ENCODE data around the gene HMCES.

The HMCES gene, protein sequence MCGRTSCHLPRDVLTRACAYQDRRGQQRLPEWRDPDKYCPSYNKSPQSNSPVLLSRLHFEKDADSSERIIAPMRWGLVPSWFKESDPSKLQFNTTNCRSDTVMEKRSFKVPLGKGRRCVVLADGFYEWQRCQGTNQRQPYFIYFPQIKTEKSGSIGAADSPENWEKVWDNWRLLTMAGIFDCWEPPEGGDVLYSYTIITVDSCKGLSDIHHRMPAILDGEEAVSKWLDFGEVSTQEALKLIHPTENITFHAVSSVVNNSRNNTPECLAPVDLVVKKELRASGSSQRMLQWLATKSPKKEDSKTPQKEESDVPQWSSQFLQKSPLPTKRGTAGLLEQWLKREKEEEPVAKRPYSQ

DNA sequence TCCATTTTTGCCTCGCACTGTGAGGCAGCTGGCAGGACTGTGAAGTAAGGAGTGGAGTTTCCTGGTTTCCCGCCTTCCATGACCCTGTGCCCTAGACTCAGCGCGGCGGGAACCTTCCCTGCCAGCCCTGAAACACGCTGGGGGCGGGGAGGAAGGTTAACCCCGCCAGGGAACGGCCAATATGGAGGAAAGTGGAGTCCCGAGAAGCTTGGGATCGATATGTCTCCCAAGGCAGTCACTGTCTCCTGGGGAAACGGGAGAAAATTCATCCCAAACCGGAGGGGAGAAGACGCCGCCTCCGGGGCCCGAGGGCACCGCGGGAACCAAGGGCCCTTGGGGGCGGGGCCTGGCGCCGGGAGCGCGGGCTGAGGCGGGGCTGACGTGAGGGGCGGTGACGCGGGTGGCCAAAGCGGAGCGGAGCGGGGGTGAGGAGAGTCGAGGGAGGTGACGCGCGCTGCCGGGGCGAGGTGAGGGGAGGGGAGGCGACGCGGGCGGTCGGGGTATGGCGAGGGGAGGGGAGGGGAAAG is at the start of gene HMCES:
Gene HMCES (plus strand): TSS at position 432 of the 527 bp plus-strand sequence. CDS start 863 bp downstream, outside the sequence.
- DNase-seq = peak; percentile 77

DNA sequence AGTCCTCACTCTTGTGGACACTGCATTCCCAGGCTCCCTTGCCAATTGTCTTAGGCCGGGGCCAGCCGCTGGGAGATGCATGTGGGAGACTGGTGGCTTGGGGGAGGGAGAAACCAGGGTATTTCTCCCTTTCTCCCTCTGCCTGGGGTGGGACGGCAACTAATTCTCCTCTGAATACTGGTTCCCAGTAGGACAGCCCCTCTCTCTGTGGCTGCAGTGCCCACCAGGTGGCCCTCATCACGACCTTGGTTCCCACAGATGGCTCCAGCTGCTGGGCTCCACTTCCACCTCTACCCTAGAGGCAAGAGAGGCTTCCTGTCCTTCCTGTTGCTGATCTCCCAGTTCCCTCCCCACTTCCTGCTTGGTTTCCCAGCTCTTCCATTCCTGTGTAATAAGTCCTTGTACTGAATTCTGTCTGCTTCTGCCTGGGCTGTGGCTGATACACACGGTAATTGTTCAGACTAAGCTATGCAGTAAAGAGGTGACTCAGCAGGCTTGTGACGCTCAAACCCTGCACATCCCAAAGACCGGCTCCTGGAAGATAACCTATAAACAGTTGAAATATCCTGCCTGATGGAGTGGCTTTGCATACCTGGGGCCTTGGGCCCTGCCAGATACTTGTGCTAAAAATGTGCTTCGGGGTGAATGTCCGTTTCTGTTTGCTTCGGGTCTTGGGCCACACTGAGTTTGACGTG is 49.6 kb upstream of the HMCES start:
- no peak for DNase-seq

- DNase-seq = no peak
Measured at GRCh38 chr3:129230311-129231019, 48.2 kb upstream of the HMCES start.

DNA sequence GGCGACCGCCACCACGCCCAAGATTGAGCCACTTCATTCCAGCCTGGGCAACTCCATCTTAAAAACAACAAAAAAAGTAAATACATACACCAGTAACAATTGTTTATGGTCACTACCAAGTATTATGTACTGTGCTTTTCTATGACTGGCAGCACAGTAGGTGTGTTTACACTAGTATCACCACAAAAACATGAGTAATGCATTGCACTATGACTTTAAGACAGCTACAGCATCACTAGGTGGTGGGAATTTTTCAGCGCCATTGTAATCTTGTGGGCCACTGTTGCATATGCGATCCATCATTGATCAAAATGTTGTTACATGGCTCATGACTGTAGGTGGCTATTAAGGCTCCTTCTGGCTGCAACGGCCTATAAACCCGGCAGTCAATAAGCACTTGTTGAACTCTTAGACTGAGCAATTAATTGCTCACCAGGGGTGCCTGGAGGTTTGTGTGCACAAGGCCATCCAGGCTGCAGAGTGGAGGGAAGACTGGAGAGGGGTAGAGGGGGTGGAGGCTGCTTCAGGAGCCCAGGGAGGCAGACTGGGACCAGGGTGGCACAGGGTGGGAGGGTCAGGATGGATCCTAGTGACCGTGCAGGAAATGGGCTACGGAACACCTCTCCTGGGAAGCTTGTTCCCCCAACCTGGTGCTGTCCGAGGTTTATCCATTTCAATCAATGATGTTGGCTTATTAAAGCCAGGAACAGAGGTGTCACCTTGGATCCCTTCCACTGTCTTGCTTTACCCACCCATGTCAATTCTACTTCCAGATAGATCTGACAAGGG is 47.1 kb upstream of the HMCES start:
- DNase-seq = no peak

GRCh38 chr3:129233538-129233937 is 45.1 kb upstream of the HMCES start:
- no peak for DNase-seq

- no peak for DNase-seq
Measured at GRCh38 chr3:129234441-129234840, 44.2 kb upstream of the HMCES start.

- no peak for DNase-seq
Measured at GRCh38 chr3:129235344-129235917, 43.2 kb upstream of the HMCES start.

DNA sequence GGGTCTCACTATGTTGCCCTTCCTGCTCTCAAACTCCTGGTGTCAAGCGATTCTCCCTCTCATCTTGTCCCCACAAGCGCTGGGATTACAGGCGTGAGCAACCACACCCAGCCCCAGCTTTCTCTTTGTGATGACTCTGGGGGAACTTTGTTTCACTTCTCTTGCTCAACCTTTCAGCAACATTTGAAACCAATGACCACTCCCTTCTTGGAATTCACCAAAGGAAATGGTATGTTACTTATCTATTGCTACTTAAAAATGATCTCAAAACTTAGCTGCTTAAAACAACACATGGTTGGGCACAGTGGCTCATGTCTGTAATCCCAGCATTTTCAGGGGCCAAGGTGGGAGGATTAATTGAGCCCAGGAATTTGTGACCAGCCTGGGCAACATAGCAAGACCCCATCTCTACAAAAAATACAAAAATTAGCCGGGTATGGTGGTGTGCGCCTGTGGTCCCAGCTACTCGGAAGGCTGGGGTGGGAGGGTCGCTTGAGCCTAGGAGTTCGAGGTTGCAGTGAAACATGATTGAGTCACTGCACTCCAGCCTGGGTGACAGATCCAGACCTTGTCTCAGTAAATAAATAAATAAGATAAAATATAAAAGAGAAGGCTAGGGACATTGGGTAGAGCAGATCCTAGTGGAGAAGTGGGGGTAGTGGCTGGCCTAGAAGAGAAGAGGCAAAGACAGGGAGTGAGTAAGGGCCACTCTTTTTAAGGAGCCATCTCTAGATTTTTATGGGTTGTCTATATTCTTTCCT is 39.5 kb upstream of the HMCES start:
- no peak for DNase-seq

DNA sequence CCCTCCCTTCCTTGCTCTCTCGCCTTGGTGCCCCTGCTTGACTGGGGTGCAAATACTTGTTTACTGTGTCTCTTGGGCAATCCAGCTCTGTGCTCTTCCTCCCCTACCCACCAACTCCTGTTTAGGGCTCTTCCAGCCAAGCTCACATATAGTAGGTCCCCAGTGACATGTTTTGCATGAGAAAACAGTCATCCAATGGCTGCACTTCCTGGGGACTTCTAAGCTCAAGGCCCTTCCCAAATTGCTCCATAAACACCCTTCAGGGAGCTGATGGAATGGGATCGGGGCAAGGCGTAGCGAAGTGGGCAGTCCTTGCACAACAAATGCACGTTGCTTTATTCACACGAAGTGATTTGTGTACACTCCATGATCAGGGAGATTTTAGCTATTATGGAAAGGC is 38.7 kb upstream of the HMCES start:
- DNase-seq = no peak

DNA sequence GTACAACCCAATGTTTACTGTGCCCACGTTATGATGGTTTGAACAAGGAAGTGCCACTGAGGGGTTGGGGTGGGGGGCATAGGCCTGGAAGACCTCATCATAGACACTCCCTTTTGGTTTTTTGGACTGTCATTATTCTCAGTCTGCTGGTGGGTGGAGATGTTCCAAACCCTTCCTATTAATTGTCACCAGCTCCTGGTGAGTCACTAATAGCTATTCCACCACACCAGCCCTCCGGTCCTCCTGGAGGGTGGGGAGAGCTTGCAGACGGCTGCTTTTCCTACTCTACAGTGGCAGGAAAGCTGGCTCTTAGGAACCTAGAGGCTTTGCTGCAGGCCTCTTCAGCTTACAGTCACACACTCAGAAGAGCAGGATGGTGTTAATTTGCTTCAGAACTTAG is 38.2 kb upstream of the HMCES start:
- no peak for DNase-seq

- no peak for DNase-seq
Measured at GRCh38 chr3:129245141-129245540, 33.5 kb upstream of the HMCES start.

GRCh38 chr3:129245641-129246306 is 32.9 kb upstream of the HMCES start:
- DNase-seq = peak; percentile 76

DNA sequence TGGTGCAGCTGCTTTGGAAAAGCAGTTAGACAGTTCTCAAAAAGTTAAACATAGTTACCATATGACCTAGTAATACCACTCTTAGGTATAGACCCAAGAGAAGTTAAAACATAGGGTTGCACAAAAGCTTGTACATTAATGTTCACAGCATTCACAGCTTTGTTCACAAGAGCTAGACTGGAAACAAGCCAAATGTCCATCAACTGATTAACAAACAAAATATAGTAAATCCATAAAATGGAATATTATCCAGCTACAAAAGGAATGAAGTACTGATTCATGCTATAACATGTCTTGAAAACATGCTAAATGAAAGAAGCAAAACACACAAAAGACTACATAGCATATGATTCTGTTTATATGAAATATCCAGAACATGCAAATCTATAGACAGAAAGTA is 32.0 kb upstream of the HMCES start:
- no peak for DNase-seq

GRCh38 chr3:129248286-129248979 is 30.2 kb upstream of the HMCES start:
- no peak for DNase-seq

DNA sequence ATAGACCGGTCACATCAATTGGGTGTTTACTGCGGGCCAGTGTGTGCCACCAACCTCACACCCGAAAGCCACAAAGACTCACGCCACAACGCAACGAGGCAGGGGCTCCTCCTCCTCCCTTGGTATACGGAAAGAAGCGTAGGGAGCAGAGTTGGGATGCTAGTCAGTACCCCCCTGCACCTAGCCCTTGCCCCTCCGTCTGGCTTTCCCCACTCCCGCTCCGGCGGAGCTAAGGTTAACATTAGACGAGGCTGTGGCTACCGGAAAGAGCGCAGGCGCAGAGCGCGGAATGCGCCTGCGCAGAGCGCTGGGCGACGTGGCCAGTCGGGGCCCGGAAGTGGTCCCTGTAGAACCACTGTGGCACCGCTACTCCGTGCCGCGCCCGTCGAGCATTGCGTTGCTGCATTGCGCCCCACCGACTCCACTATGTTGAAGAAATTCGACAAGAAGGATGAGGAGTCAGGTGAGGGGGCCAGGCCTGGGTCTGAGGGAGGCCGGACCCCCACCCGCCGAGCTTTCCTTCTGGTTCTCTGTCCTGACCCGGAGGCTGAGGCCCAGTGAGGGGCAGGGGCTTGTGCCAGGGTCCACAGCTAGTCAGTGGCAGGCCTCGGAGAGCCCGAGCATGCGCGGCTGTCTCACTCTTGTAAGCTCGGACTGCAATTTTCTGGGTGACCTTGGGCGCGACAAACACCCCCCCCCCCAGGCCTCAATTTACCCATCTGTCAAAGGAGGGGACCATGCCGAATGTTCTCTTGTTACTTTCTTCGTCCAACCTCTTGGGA is 29.2 kb upstream of the HMCES start, which contains the start of gene COPG1:
Gene COPG1 (plus strand): TSS at position 323 of the 782 bp plus-strand sequence. CDS start 104 bp downstream, at position 427.
- peak; percentile 87 for DNase-seq

DNA sequence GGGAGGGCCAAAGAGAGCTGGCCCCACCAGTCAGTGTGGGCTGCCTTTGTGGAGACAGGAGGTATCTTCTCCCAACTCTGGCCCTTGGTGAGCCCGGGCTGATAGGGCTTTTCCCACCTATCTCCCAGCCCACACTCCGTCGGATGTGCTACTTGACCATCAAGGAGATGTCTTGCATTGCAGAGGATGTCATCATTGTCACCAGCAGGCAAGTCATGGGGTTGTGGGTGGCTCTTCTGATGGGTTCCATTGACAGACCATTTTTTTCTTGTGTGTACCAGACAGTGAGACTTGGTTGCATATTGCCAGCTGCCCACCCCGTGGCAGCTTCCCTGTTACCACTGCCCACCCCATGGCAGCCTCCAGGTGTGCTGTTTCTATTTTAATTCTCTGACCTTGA is 25.9 kb upstream of the HMCES start:
- no peak for DNase-seq

DNA sequence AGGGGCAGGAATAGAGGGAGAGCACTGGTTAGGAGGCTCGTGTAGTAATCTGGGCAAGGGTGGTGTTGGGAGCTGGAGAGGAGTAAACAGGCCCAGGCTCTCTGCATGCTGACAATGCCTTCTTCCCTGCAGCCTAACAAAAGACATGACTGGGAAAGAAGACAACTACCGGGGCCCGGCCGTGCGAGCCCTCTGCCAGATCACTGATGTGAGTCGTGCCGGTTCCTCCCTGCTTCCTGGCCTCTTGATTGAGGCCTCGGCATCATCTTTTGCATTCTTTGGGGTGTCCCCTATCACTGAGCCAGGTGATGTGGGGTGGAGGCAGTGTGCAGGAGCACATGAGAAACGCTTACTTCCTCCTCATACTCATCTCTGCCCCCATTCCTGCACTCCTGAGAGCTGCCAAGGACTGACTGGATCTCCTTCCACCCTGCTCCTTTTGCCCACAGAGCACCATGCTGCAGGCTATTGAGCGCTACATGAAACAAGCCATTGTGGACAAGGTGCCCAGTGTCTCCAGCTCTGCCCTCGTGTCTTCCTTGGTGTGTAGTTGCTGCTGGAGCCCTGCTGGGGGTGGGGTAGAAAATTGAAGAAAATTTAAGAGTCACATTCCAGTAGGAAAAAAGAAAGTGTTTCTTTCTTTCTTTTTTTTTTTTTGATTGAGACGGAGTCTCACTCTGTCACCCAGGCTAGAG is 24.0 kb upstream of the HMCES start:
- no peak for DNase-seq

GRCh38 chr3:129256270-129256669 is 22.4 kb upstream of the HMCES start:
- no peak for DNase-seq

GRCh38 chr3:129257609-129258008 is 21.1 kb upstream of the HMCES start:
- no peak for DNase-seq

Measured in NCI-H1092 (cell line).